Superior temporal gyrus (tissue), 1 donor: ENCODE results near the gene ZNF655.

Experiments used
- DNase-seq: peaks from one replicate; pipeline ENCODE4 v3.0.0-alpha.2; 2016; ENCODE audit errors: extremely low spot score

The ZNF655 gene

GRCh38 chr7:99606531-99606930, 48.1 kb downstream of the ZNF655 start:
- no peak for DNase-seq

- no peak for DNase-seq
Measured at GRCh38 chr7:99607548-99607947, 49.1 kb downstream of the ZNF655 start.

- DNase-seq = no peak
Measured at GRCh38 chr7:99614495-99614894, 56.1 kb downstream of the ZNF655 start.

GRCh38 chr7:99615989-99616358, 57.5 kb downstream of the ZNF655 start:
- DNase-seq = no peak

- peak; percentile 90 for DNase-seq
Measured at GRCh38 chr7:99616359-99617191, 58.1 kb downstream of the ZNF655 start, which contains the start of gene ZSCAN25. ZSCAN25 (plus strand) TSS chr7:99616946; CDS start chr7:99619607, 2,661 bp downstream.

- no peak for DNase-seq
Measured at GRCh38 chr7:99617192-99617781, 58.8 kb downstream of the ZNF655 start.

GRCh38 chr7:99618726-99619125, 60.3 kb downstream of the ZNF655 start:
- DNase-seq = no peak

GRCh38 chr7:99619571-99620130, 61.2 kb downstream of the ZNF655 start:
- DNase-seq = no peak

- DNase-seq = no peak
Measured at GRCh38 chr7:99621271-99621670, 62.8 kb downstream of the ZNF655 start.

GRCh38 chr7:99622596-99622995, 64.2 kb downstream of the ZNF655 start:
- DNase-seq = no peak

GRCh38 chr7:99623091-99623693, 64.8 kb downstream of the ZNF655 start:
- DNase-seq = no peak

GRCh38 chr7:99623702-99624447, 65.4 kb downstream of the ZNF655 start:
- no peak for DNase-seq

GRCh38 chr7:99624484-99624883, 66.0 kb downstream of the ZNF655 start:
- DNase-seq = no peak

- no peak for DNase-seq
Measured at GRCh38 chr7:99625321-99625720, 66.9 kb downstream of the ZNF655 start.

GRCh38 chr7:99625961-99626360, 67.5 kb downstream of the ZNF655 start:
- DNase-seq = no peak
